Endodermal cell (in vitro differentiated cells): ENCODE data around the gene GNPAT. TPM values are rescaled to one million over a fixed set of nuclear protein-coding genes. Genes with fewer than 3 reads are reported as not detected.

Source experiments
- DNase-seq: peaks from one replicate; pipeline ENCODE4 v3.0.0-alpha.2; 2017
- H3K27ac ChIP-seq: 2 replicates; pipeline ENCODE4 v1.5.1; 2013; ENCODE audit warnings: mild to moderate bottlenecking, low read depth, low read length, moderate library complexity
- H3K27me3 ChIP-seq: 2 replicates; pipeline ENCODE4 v1.6.1; 2013; ENCODE audit warnings: mild to moderate bottlenecking, low read length, moderate library complexity; ENCODE audit not compliant: insufficient read depth, control insufficient read depth, poor library complexity, severe bottlenecking
- H3K36me3 ChIP-seq: 2 replicates; pipeline ENCODE4 v1.7.0; 2013; ENCODE audit warnings: mild to moderate bottlenecking, low read length, moderate library complexity; ENCODE audit not compliant: control insufficient read depth, insufficient read depth
- H3K4me1 ChIP-seq: one replicate; pipeline ENCODE4 v1.7.0; 2013; ENCODE audit warnings: low read length; ENCODE audit not compliant: control insufficient read depth, insufficient read depth
- H3K4me3 ChIP-seq: 2 replicates; pipeline ENCODE4 v1.5.1; 2013; ENCODE audit warnings: mild to moderate bottlenecking, low read length, moderate library complexity
- H3K9ac ChIP-seq: 2 replicates; pipeline ENCODE4 v1.6.1; 2013; ENCODE audit warnings: mild to moderate bottlenecking, low read length, moderate library complexity; ENCODE audit not compliant: poor library complexity, severe bottlenecking; ENCODE audit errors: extremely low read depth
- H3K9me3 ChIP-seq: 2 replicates; pipeline ENCODE4 v1.6.1; 2013; ENCODE audit warnings: mild to moderate bottlenecking, low read length, moderate library complexity; ENCODE audit not compliant: control insufficient read depth
- H3K27ac Mint-ChIP-seq: 2 replicates; pipeline ENCODE4 v1.8.0; 2020; ENCODE audit warnings: mixed read lengths
- H3K27me3 Mint-ChIP-seq: 2 replicates; pipeline ENCODE4 v1.8.0; 2021; ENCODE audit warnings: mild to moderate bottlenecking, mixed read lengths; ENCODE audit not compliant: insufficient read depth
- H3K36me3 Mint-ChIP-seq: 2 replicates; pipeline ENCODE4 v1.8.0; 2020; ENCODE audit warnings: low read depth, mixed read lengths
- H3K4me1 Mint-ChIP-seq: 2 replicates; pipeline ENCODE4 v1.8.0; 2020; ENCODE audit warnings: mixed read lengths
- H3K4me3 Mint-ChIP-seq: 2 replicates; pipeline ENCODE4 v1.8.0; 2020; ENCODE audit warnings: mild to moderate bottlenecking, moderate library complexity, mixed read lengths
- H3K9me3 Mint-ChIP-seq: 2 replicates; pipeline ENCODE4 v1.8.0; 2020; ENCODE audit warnings: mild to moderate bottlenecking, mixed read lengths
- CTCF ChIP-seq: fragments of 200-600 bp; sonication (generic); conservative IDR thresholded peaks from 2 replicates; pipeline ENCODE4 v1.5.0; 2021; ENCODE audit warnings: antibody characterized with exemption, mild to moderate bottlenecking
- WGBS, 2 experiments: methylation state at CpG; one replicate each; pipeline versions ENCODE4 v1.1.5 to v1.1.7; 2013; ENCODE audit warnings: missing lambda C conversion rate in 2 of 2, mixed read lengths in 1 of 2; ENCODE audit not compliant: insufficient coverage in 1 of 2, insufficient read length in 1 of 2; 5-methylcytosine and 5-hydroxymethylcytosine counted together
- total RNA-seq, 2 donors: library from RNA; stranded (reverse); fragmentation: NEBNext Ultra II Directional in 1 of 2; extraction: Animal tissue kit (Norgen Biotek cat#: 25700) in 1 of 2; gene quantifications; 2 replicates in 1 of 2; 3 replicates in 1 of 2; pipeline ENCODE4 v1.2.1, GENCODE V29; 2021

Gene GNPAT
- total RNA-seq, 2 donors from 2014 or later: 56.5 to 69.1 TPM

- H3K36me3 Mint-ChIP-seq: peaks cover 72% of the 10 kb centered on the region
- WGBS, 2 experiments: 93 to 95% methylated on average over 6 to 8 of the region's 8 CpGs
- no peaks in the 10 kb centered on the region for H3K9me3 ChIP-seq
- no peaks in the 10 kb centered on the region for H3K4me1 ChIP-seq
- no peaks in the 10 kb centered on the region for H3K4me1 Mint-ChIP-seq
- no peak overlapping the region for H3K4me3 ChIP-seq
- H3K27me3 ChIP-seq: no peaks in the 10 kb centered on the region
- H3K9ac ChIP-seq: no peak overlapping the region
- no peak overlapping the region for H3K4me3 Mint-ChIP-seq
- H3K36me3 ChIP-seq: peaks cover 62% of the 10 kb centered on the region
- H3K27ac Mint-ChIP-seq: no peak overlapping the region
- no peak overlapping the region for H3K27ac ChIP-seq
- H3K9me3 Mint-ChIP-seq: no peaks in the 10 kb centered on the region
- DNase-seq: no peak
- no peaks in the 10 kb centered on the region for H3K27me3 Mint-ChIP-seq
- TF ChIP-seq CTCF: no peak
Measured at GRCh38 chr1:231274119-231274825, 33.3 kb downstream of the GNPAT start.

GRCh38 chr1:231278100-231278790 is 37.2 kb downstream of the GNPAT start:
- DNase-seq: no peak
- no peaks in the 10 kb centered on the region for H3K9me3 ChIP-seq
- no peaks in the 10 kb centered on the region for H3K27me3 Mint-ChIP-seq
- TF ChIP-seq CTCF: no peak
- H3K9me3 Mint-ChIP-seq: peaks cover 2% of the 10 kb centered on the region
- 95 to 96% methylated on average over 7 to 9 of the region's 9 CpGs for WGBS, 2 experiments
- no peaks in the 10 kb centered on the region for H3K4me1 ChIP-seq
- peaks cover under 1% of the 10 kb centered on the region for H3K4me1 Mint-ChIP-seq
- no peak overlapping the region for H3K27ac ChIP-seq
- H3K27me3 ChIP-seq: no peaks in the 10 kb centered on the region
- H3K4me3 Mint-ChIP-seq: no peak overlapping the region
- no peak overlapping the region for H3K9ac ChIP-seq
- peaks cover 39% of the 10 kb centered on the region for H3K36me3 ChIP-seq
- peaks cover 43% of the 10 kb centered on the region for H3K36me3 Mint-ChIP-seq
- H3K4me3 ChIP-seq: no peak overlapping the region
- H3K27ac Mint-ChIP-seq: no peak overlapping the region

GRCh38 chr1:231279081-231279480 is 38.1 kb downstream of the GNPAT start:
- TF ChIP-seq CTCF: no peak
- H3K9me3 Mint-ChIP-seq: peaks cover 2% of the 10 kb centered on the region
- peaks cover 36% of the 10 kb centered on the region for H3K36me3 Mint-ChIP-seq
- 86 to 100% methylated on average over 1 of the region's 1 CpG for WGBS, 2 experiments
- no peak overlapping the region for H3K4me3 ChIP-seq
- H3K4me1 ChIP-seq: no peaks in the 10 kb centered on the region
- H3K27me3 Mint-ChIP-seq: no peaks in the 10 kb centered on the region
- no peaks in the 10 kb centered on the region for H3K9me3 ChIP-seq
- H3K27me3 ChIP-seq: no peaks in the 10 kb centered on the region
- H3K4me3 Mint-ChIP-seq: no peak overlapping the region
- no peak for DNase-seq
- H3K4me1 Mint-ChIP-seq: peaks cover 4% of the 10 kb centered on the region
- H3K27ac ChIP-seq: no peak overlapping the region
- H3K27ac Mint-ChIP-seq: no peak overlapping the region
- no peak overlapping the region for H3K9ac ChIP-seq
- peaks cover 33% of the 10 kb centered on the region for H3K36me3 ChIP-seq
